ENCODE measurements around the gene ATP8A2. TPM values are rescaled to one million over a fixed set of nuclear protein-coding genes. Genes with fewer than 3 reads are reported as not detected.

The ATP8A2 gene
- total and polyA plus RNA-seq, 9 of the 15 experiments (the other 6 are each of a cell fraction or from before 2014, with no cell fraction given), result under 0.01 to 0.33 (median 0.06) TPM; not detected in 4

DNA sequence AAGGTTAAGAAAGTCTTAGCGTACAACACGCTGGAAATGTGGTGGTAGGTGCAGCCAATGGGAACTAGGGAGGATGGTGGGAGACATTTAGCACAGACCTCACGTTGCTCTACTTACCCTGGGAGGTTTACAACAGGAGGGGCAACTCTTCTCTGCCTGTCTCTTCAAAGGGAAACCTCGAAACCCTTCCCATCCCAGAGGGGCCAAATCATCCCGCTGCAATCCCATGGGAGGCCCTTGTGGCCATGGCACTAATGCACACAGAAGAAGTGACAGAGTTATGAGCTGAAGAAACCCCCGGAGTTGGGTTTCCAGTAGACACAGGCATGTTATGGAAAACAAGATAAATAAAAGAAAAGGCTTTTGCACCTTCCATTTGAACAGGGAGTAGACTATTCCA, 644.4 kb downstream of the ATP8A2 start:
- no peaks in the 10 kb centered on the region for H3K4me1 ChIP-seq (replicated peaks in 1 of 2; ENCODE audit: control insufficient read depth in 2 of 2, insufficient read depth in 2 of 2, low read length in 2 of 2)
- ATAC-seq (no peak), FAIRE-seq (no peak), DNase-seq (ENCODE audit: extremely low read depth in 1 of 4, low spot score in 3 of 4) (no peak)
- CTCF ChIA-PET (ENCODE audit: low intra/inter-chr PET ratio), result no interaction called here
- H3K27me3 ChIP-seq (ENCODE audit: control insufficient read depth in 2 of 2, insufficient read depth in 2 of 2, low read length in 2 of 2), result peaks cover 3 to 18% of the 10 kb centered on the region in 2 experiments; a peak in 2 of 5 replicates
- no peak overlapping the region for H3K4me3 ChIP-seq
- H3K36me3 ChIP-seq (ENCODE audit: control insufficient read depth, insufficient read depth, low read length), result no peaks in the 10 kb centered on the region
- in situ Hi-C loops (cut with MboI), result no loop called here
- H3K4me2 ChIP-seq (ENCODE audit: insufficient read depth, low read length), result no peak overlapping the region
- TF ChIP-seq SMAD4 (CRISPR knock-in tag; conservative IDR thresholded peaks at IDR 0.05), result no peak
- TF ChIP-seq, protein P1, sequence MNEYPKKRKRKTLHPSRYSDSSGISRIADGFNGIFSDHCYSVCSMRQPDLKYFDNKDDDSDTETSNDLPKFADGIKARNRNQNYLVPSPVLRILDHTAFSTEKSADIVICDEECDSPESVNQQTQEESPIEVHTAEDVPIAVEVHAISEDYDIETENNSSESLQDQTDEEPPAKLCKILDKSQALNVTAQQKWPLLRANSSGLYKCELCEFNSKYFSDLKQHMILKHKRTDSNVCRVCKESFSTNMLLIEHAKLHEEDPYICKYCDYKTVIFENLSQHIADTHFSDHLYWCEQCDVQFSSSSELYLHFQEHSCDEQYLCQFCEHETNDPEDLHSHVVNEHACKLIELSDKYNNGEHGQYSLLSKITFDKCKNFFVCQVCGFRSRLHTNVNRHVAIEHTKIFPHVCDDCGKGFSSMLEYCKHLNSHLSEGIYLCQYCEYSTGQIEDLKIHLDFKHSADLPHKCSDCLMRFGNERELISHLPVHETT (CRISPR knock-in tag; conservative IDR thresholded peaks at IDR 0.05 in 1 of 2, IDR thresholded peaks at IDR 0.05 in 1 of 2), result no peak
- no peaks in the 10 kb centered on the region for H4K20me1 ChIP-seq (replicated peaks; ENCODE audit: control insufficient read depth, insufficient read depth, low read length)
- 0% methylated on average over 6 of the region's 6 CpGs for WGBS (ENCODE audit: insufficient coverage, low coverage, missing lambda C conversion rate)
- no TSS peak for BruUV-seq (replicated peaks)
- H3K9ac ChIP-seq (ENCODE audit: insufficient read depth in 1 of 2, low read depth in 2 of 2, low read length in 2 of 2), result no peak overlapping the region
- H2AFZ ChIP-seq (ENCODE audit: low read depth, low read length), result no peak overlapping the region
- H3K9me3 ChIP-seq (replicated peaks; ENCODE audit: control insufficient read depth, insufficient read depth, low read depth, low read length), result no peaks in the 10 kb centered on the region
- intact Hi-C loops (cut with micrococcal nuclease), result no loop called here
- POLR2A ChIA-PET, result no interaction called here
- no peaks in the 10 kb centered on the region for H3K9me1 ChIP-seq (ENCODE audit: control insufficient read depth, insufficient read depth, low read length)
- H3K27ac ChIP-seq (ENCODE audit: extremely low read depth, low read depth, low read length), result no peak overlapping the region
- H3K79me2 ChIP-seq (ENCODE audit: control insufficient read depth, insufficient read depth, low read length), result no peaks in the 10 kb centered on the region

DNA sequence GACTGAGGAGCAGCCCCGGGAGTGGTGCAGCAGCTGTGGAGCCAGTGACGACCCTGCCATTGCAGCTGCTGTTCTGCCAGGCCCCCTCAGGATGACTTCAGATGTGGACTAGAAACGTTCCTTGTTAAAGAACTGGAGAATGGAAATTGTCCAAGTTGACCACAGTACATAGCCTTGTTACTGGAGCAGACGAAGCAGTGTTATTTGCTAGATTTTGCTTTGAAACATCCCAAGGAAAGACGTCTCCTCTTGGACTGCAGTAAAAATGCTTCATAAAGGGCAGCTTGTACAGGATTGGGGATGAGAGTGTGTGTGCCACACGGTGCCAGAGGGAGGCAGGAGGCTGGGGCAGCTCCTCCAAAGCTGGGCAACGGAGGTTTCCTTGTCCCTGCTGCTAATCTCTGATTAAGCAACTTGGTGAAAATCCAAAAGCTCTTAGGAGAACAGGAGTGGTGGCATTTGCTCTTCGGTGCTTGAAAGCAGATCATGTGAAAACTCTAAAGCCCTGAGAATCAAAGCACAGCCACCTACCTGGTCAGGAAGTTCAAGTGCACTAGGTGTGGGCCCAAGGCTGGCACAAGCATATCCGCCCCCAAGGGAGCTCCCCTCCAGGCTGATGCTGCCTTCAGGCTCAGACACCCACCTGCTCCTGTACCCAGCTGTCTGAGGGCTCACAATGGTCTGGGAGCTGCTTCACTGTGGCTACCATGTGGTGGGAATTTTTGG, 645.6 kb downstream of the ATP8A2 start:
- Histone ChIP-seq H3K27me3 (ENCODE audit: control insufficient read depth in 2 of 2, insufficient read depth in 2 of 2, low read length in 2 of 2) (peaks cover 3 to 14% of the 10 kb centered on the region in 2 experiments; a peak in 3 of 5 replicates), H3K79me2 (ENCODE audit: control insufficient read depth, insufficient read depth, low read length) (no peaks in the 10 kb centered on the region), H3K4me3 (no peak overlapping the region), H2AFZ (ENCODE audit: low read depth, low read length) (no peak overlapping the region), H3K4me1 (replicated peaks in 1 of 2; ENCODE audit: control insufficient read depth in 2 of 2, insufficient read depth in 2 of 2, low read length in 2 of 2) (no peaks in the 10 kb centered on the region), H3K27ac (ENCODE audit: extremely low read depth, low read depth, low read length) (no peak overlapping the region), H4K20me1 (replicated peaks; ENCODE audit: control insufficient read depth, insufficient read depth, low read length) (no peaks in the 10 kb centered on the region), H3K36me3 (ENCODE audit: control insufficient read depth, insufficient read depth, low read length) (no peaks in the 10 kb centered on the region), H3K9ac (ENCODE audit: insufficient read depth in 1 of 2, low read depth in 2 of 2, low read length in 2 of 2) (no peak overlapping the region), H3K9me1 (ENCODE audit: control insufficient read depth, insufficient read depth, low read length) (no peaks in the 10 kb centered on the region), H3K9me3 (replicated peaks; ENCODE audit: control insufficient read depth, insufficient read depth, low read depth, low read length) (no peaks in the 10 kb centered on the region), H3K4me2 (ENCODE audit: insufficient read depth, low read length) (no peak overlapping the region)
- 0% methylated on average over 7 of the region's 9 CpGs for WGBS (ENCODE audit: insufficient coverage, low coverage, missing lambda C conversion rate)
- in situ Hi-C loops (cut with MboI) (no loop called here), intact Hi-C loops (cut with micrococcal nuclease) (no loop called here)
- ChIA-PET CTCF (ENCODE audit: low intra/inter-chr PET ratio) (no interaction called here), POLR2A (interaction anchor here (1.7 kb wide), 1 partner anchor 27 kb away, joined by 5 read pairs; no protein-coding TSS in a partner anchor)
- no TSS peak for BruUV-seq (replicated peaks)
- no peak for ATAC-seq
- no peak for FAIRE-seq
- no peak for DNase-seq (ENCODE audit: extremely low read depth in 1 of 4, low spot score in 3 of 4)
- TF ChIP-seq SNRNP70 (optimal IDR thresholded peaks at IDR 0.05; ENCODE audit: low read depth, low read length), result no peak
- TF ChIP-seq, protein P2, sequence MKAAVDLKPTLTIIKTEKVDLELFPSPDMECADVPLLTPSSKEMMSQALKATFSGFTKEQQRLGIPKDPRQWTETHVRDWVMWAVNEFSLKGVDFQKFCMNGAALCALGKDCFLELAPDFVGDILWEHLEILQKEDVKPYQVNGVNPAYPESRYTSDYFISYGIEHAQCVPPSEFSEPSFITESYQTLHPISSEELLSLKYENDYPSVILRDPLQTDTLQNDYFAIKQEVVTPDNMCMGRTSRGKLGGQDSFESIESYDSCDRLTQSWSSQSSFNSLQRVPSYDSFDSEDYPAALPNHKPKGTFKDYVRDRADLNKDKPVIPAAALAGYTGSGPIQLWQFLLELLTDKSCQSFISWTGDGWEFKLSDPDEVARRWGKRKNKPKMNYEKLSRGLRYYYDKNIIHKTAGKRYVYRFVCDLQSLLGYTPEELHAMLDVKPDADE (conservative IDR thresholded peaks at IDR 0.05; ENCODE audit: control insufficient read depth, low read depth, low read length), result no peak
- no peak for TF ChIP-seq E2F3 (CRISPR knock-in tag; IDR thresholded peaks at IDR 0.05)
- no peak for TF ChIP-seq TOE1 (IDR thresholded peaks at IDR 0.05; ENCODE audit: borderline replicate concordance)
- TF ChIP-seq TOE1 (CRISPR knock-in tag; IDR thresholded peaks at IDR 0.05; ENCODE audit: borderline replicate concordance, low read depth), result no peak
- TF ChIP-seq TRIM24 (IDR thresholded peaks at IDR 0.05), result no peak
- TF ChIP-seq CCAR2 (IDR thresholded peaks at IDR 0.05; ENCODE audit: low read depth, low read length), result no peak
- no peak for TF ChIP-seq RFX7 (CRISPR knock-in tag; IDR thresholded peaks at IDR 0.05)
- no peak for TF ChIP-seq HMG20B (CRISPR knock-in tag; IDR thresholded peaks at IDR 0.05)
- TF ChIP-seq CSDE1 (IDR thresholded peaks at IDR 0.05), result no peak
- no peak for TF ChIP-seq TEAD1 (CRISPR knock-in tag; IDR thresholded peaks at IDR 0.05)

Measured in K562 (cell line).